Natural killer cell treated with Interleukin-12 subunit alpha and Interleukin-12 subunit beta and Interleukin-15 and Interleukin-18, amount 100 ng/mL, for 72 hours (primary cell): Measurements from ENCODE around the gene RWDD3. TPM values are rescaled to one million over a fixed set of nuclear protein-coding genes. Genes with fewer than 3 reads are reported as not detected.

ENCODE experiments used
- ATAC-seq, 2 donors: fragments of 150-1000 bp; cut with Tn5 transposase in 1 of 2; sonication (Bioruptor Pico), chemical (Tn5 transposase) in 1 of 2; 2 replicates each; pipeline ENCODE4 v1.10.0; 2021
- DNase-seq: peaks from one replicate; pipeline ENCODE4 v3.0.0; 2022; ENCODE audit warnings: low spot score
- H3K27ac Mint-ChIP-seq, 2 donors: 1 replicate in 1 of 2; 2 replicates in 1 of 2; pipeline ENCODE4 v1.8.0; 2022; ENCODE audit warnings: mixed read lengths in 2 of 2, mild to moderate bottlenecking in 1 of 2, moderate library complexity in 1 of 2
- H3K27me3 Mint-ChIP-seq, 2 donors: 1 replicate in 1 of 2; 2 replicates in 1 of 2; pipeline ENCODE4 v1.8.0; 2022; ENCODE audit warnings: mixed read lengths in 2 of 2
- H3K36me3 Mint-ChIP-seq: one replicate; pipeline ENCODE4 v1.8.0; 2022; ENCODE audit warnings: mixed read lengths
- H3K4me1 Mint-ChIP-seq, 2 donors: 1 replicate in 1 of 2; 2 replicates in 1 of 2; pipeline ENCODE4 v1.8.0; 2022; ENCODE audit warnings: low read depth in 2 of 2, mixed read lengths in 2 of 2, mild to moderate bottlenecking in 1 of 2
- H3K4me3 Mint-ChIP-seq: one replicate; pipeline ENCODE4 v1.8.0; 2022; ENCODE audit warnings: mixed read lengths
- H3K9me3 Mint-ChIP-seq: 2 replicates; pipeline ENCODE4 v1.8.0; 2022; ENCODE audit warnings: mixed read lengths
- total RNA-seq, 2 donors: library from RNA; stranded (reverse); gene quantifications; one replicate each; pipeline ENCODE4 v1.2.3, GENCODE V29; 2022

Gene RWDD3
- total RNA-seq, 2 donors from 2014 or later: 9.6 to 11.3 TPM

- DNase-seq: no peak
- Mint-ChIP-seq H3K27ac (peak overlapping the region in 1 of 2 donors; percentile 13), H3K27me3 (no peaks in the 10 kb centered on the region), H3K4me3 (no peak overlapping the region), H3K36me3 (peaks cover 18% of the 10 kb centered on the region), H3K9me3 (no peaks in the 10 kb centered on the region), H3K4me1 (peaks cover 25 to 28% of the 10 kb centered on the region in 2 donors)
- no peak for ATAC-seq
These were observed 4.1 kb downstream of the RWDD3 start for GRCh38 chr1:95237981-95238703.

GRCh38 chr1:95245029-95245428 is 11.0 kb downstream of the RWDD3 start:
- no peak overlapping the region for H3K4me3 Mint-ChIP-seq
- no peaks in the 10 kb centered on the region for H3K27me3 Mint-ChIP-seq
- H3K4me1 Mint-ChIP-seq: peaks cover 7 to 11% of the 10 kb centered on the region in 2 donors
- ATAC-seq (no peak), DNase-seq (no peak)
- H3K9me3 Mint-ChIP-seq: no peaks in the 10 kb centered on the region
- peaks cover 17% of the 10 kb centered on the region for H3K36me3 Mint-ChIP-seq
- no peak overlapping the region for H3K27ac Mint-ChIP-seq

- ATAC-seq (no peak), DNase-seq (no peak)
- H3K27ac Mint-ChIP-seq: no peak overlapping the region
- H3K9me3 Mint-ChIP-seq: no peaks in the 10 kb centered on the region
- peaks cover 6% of the 10 kb centered on the region for H3K36me3 Mint-ChIP-seq
- H3K4me3 Mint-ChIP-seq: no peak overlapping the region
- H3K27me3 Mint-ChIP-seq: no peaks in the 10 kb centered on the region
- peaks cover 0 to 6% of the 10 kb centered on the region in 2 donors for H3K4me1 Mint-ChIP-seq
These were observed 12.5 kb downstream of the RWDD3 start for GRCh38 chr1:95246511-95246910.

- ATAC-seq: no peak
- Mint-ChIP-seq H3K9me3 (no peaks in the 10 kb centered on the region), H3K4me3 (no peak overlapping the region)
These were observed 13.6 kb downstream of the RWDD3 start for GRCh38 chr1:95247607-95248006.

GRCh38 chr1:95249916-95250315 is 15.9 kb downstream of the RWDD3 start:
- H3K36me3 Mint-ChIP-seq: peaks cover 7% of the 10 kb centered on the region
- H3K9me3 Mint-ChIP-seq: no peaks in the 10 kb centered on the region
- peaks cover 5% of the 10 kb centered on the region in 2 donors for H3K4me1 Mint-ChIP-seq
- H3K4me3 Mint-ChIP-seq: no peak overlapping the region
- DNase-seq (no peak), ATAC-seq (no peak)
- no peaks in the 10 kb centered on the region for H3K27me3 Mint-ChIP-seq
- no peak overlapping the region for H3K27ac Mint-ChIP-seq

More at GRCh38 chr1:95247607-95248006, 13.6 kb downstream of the RWDD3 start:
- DNase-seq: no peak
- no peak overlapping the region for H3K27ac Mint-ChIP-seq
- no peaks in the 10 kb centered on the region for H3K36me3 Mint-ChIP-seq
- peaks cover 5 to 11% of the 10 kb centered on the region in 2 donors for H3K4me1 Mint-ChIP-seq
- H3K27me3 Mint-ChIP-seq: no peaks in the 10 kb centered on the region

GRCh38 chr1:95252422-95252821 is 18.4 kb downstream of the RWDD3 start:
- H3K27ac Mint-ChIP-seq: no peak overlapping the region
- peaks cover 5% of the 10 kb centered on the region in 2 donors for H3K4me1 Mint-ChIP-seq
- no peaks in the 10 kb centered on the region for H3K27me3 Mint-ChIP-seq
- DNase-seq (no peak), ATAC-seq (no peak)
- no peaks in the 10 kb centered on the region for H3K9me3 Mint-ChIP-seq
- no peak overlapping the region for H3K4me3 Mint-ChIP-seq
- H3K36me3 Mint-ChIP-seq: peaks cover 7% of the 10 kb centered on the region

GRCh38 chr1:95254959-95255358 is 20.9 kb downstream of the RWDD3 start:
- ATAC-seq (no peak), DNase-seq (no peak)
- Mint-ChIP-seq H3K4me1 (peaks cover 5% of the 10 kb centered on the region in 2 donors), H3K9me3 (no peaks in the 10 kb centered on the region), H3K27me3 (peaks cover 0 to 7% of the 10 kb centered on the region in 2 donors), H3K27ac (no peak overlapping the region), H3K4me3 (no peak overlapping the region), H3K36me3 (peaks cover 7% of the 10 kb centered on the region)

GRCh38 chr1:95255826-95256225 is 21.8 kb downstream of the RWDD3 start:
- DNase-seq (no peak), ATAC-seq (no peak)
- H3K36me3 Mint-ChIP-seq: peaks cover 7% of the 10 kb centered on the region
- peaks cover 5% of the 10 kb centered on the region in 2 donors for H3K4me1 Mint-ChIP-seq
- no peaks in the 10 kb centered on the region for H3K9me3 Mint-ChIP-seq
- H3K27ac Mint-ChIP-seq: no peak overlapping the region
- H3K4me3 Mint-ChIP-seq: no peak overlapping the region
- peaks cover 0 to 7% of the 10 kb centered on the region in 2 donors for H3K27me3 Mint-ChIP-seq

GRCh38 chr1:95257758-95258157 is 23.7 kb downstream of the RWDD3 start:
- DNase-seq: no peak
- no peaks in the 10 kb centered on the region for H3K4me1 Mint-ChIP-seq
- no peak overlapping the region for H3K4me3 Mint-ChIP-seq
- H3K9me3 Mint-ChIP-seq: no peaks in the 10 kb centered on the region
- ATAC-seq: no peak
- H3K27me3 Mint-ChIP-seq: peaks cover 0 to 7% of the 10 kb centered on the region in 2 donors
- peaks cover 7% of the 10 kb centered on the region for H3K36me3 Mint-ChIP-seq
- H3K27ac Mint-ChIP-seq: no peak overlapping the region

- no peaks in the 10 kb centered on the region for H3K9me3 Mint-ChIP-seq
- H3K4me1 Mint-ChIP-seq: no peaks in the 10 kb centered on the region
- no peak overlapping the region for H3K4me3 Mint-ChIP-seq
- peaks cover 0 to 7% of the 10 kb centered on the region in 2 donors for H3K27me3 Mint-ChIP-seq
- no peaks in the 10 kb centered on the region for H3K36me3 Mint-ChIP-seq
- DNase-seq (no peak), ATAC-seq (no peak)
- H3K27ac Mint-ChIP-seq: no peak overlapping the region
These were observed 25.2 kb downstream of the RWDD3 start for GRCh38 chr1:95259245-95259644.

GRCh38 chr1:95262913-95263312 is 28.9 kb downstream of the RWDD3 start:
- Mint-ChIP-seq H3K27ac (no peak overlapping the region), H3K4me1 (no peaks in the 10 kb centered on the region), H3K9me3 (peaks cover 2% of the 10 kb centered on the region), H3K4me3 (no peak overlapping the region), H3K27me3 (peaks cover 2 to 7% of the 10 kb centered on the region in 2 donors), H3K36me3 (no peaks in the 10 kb centered on the region)
- DNase-seq: no peak
- no peak for ATAC-seq

GRCh38 chr1:95263450-95263849 is 29.4 kb downstream of the RWDD3 start:
- Mint-ChIP-seq H3K9me3 (peaks cover 2% of the 10 kb centered on the region), H3K27me3 (peaks cover 2 to 7% of the 10 kb centered on the region in 2 donors), H3K4me1 (no peaks in the 10 kb centered on the region), H3K4me3 (no peak overlapping the region), H3K27ac (no peak overlapping the region), H3K36me3 (no peaks in the 10 kb centered on the region)
- no peak for DNase-seq
- no peak for ATAC-seq

- no peaks in the 10 kb centered on the region for H3K36me3 Mint-ChIP-seq
- H3K4me3 Mint-ChIP-seq: no peak overlapping the region
- H3K27ac Mint-ChIP-seq: no peak overlapping the region
- DNase-seq (no peak), ATAC-seq (no peak)
- H3K4me1 Mint-ChIP-seq: no peaks in the 10 kb centered on the region
- peaks cover 2% of the 10 kb centered on the region for H3K9me3 Mint-ChIP-seq
- peaks cover 0 to 2% of the 10 kb centered on the region in 2 donors for H3K27me3 Mint-ChIP-seq
These were observed 31.1 kb downstream of the RWDD3 start for GRCh38 chr1:95265106-95265505.

GRCh38 chr1:95276429-95276828 is 42.4 kb downstream of the RWDD3 start:
- no peak overlapping the region for H3K27ac Mint-ChIP-seq
- peaks cover 11% of the 10 kb centered on the region for H3K36me3 Mint-ChIP-seq
- no peak for DNase-seq
- ATAC-seq: no peak
- no peak overlapping the region for H3K4me3 Mint-ChIP-seq
- no peaks in the 10 kb centered on the region for H3K4me1 Mint-ChIP-seq
- peaks cover 8% of the 10 kb centered on the region for H3K9me3 Mint-ChIP-seq
- H3K27me3 Mint-ChIP-seq: peaks cover 9 to 37% of the 10 kb centered on the region in 2 donors
